ENCODE data around the gene KCNN3. TPM values are rescaled to one million over a fixed set of nuclear protein-coding genes. Genes with fewer than 3 reads are reported as not detected.

The KCNN3 gene
- total and polyA plus RNA-seq, 2 of the 13 experiments (the other 11 are each of a cell fraction or from before 2014, with no cell fraction given), result not detected

DNA sequence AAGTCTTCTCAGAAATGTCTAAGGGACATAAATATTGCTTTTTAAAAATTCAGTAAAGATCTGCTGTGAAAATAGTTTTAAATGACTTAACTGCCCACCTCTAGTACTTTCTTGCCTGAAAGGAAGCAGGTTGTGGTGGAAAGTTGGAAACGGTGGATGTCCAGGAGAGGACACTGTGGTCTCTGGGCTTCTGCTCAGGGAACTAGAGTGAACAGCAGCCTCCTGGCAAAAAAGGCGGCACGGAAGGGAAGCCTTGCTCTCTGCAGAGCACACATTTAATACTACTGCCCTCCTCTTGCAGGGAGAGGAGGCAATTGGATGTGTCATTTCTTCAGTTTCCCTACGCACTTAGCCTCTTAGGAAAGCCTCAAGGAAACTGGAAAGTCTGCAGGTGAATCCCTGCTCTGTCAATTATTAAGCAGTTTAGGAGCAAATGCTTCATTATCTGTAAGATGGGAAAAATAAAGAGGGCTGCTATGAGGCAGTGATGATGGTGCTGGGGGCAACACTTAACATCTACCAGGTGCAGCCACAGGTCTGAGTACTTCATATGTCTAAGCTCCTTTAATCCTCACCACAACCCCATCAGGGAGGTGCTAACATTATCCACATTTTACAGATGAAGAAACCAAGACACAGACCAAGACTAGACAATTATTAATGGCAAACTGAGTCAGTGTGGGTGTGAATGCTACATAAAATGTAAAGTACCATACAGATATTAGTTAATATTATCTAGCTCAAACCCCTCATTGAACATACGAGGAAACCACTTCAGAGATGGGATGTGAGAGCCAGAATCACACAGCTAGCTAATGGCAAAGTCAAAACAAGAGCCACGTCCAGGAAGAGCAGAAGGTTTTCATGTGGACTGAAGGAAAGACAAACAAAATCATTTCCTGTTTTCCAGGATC is 153.2 kb downstream of the KCNN3 start (continued):
- TF ChIP-seq, protein P1, sequence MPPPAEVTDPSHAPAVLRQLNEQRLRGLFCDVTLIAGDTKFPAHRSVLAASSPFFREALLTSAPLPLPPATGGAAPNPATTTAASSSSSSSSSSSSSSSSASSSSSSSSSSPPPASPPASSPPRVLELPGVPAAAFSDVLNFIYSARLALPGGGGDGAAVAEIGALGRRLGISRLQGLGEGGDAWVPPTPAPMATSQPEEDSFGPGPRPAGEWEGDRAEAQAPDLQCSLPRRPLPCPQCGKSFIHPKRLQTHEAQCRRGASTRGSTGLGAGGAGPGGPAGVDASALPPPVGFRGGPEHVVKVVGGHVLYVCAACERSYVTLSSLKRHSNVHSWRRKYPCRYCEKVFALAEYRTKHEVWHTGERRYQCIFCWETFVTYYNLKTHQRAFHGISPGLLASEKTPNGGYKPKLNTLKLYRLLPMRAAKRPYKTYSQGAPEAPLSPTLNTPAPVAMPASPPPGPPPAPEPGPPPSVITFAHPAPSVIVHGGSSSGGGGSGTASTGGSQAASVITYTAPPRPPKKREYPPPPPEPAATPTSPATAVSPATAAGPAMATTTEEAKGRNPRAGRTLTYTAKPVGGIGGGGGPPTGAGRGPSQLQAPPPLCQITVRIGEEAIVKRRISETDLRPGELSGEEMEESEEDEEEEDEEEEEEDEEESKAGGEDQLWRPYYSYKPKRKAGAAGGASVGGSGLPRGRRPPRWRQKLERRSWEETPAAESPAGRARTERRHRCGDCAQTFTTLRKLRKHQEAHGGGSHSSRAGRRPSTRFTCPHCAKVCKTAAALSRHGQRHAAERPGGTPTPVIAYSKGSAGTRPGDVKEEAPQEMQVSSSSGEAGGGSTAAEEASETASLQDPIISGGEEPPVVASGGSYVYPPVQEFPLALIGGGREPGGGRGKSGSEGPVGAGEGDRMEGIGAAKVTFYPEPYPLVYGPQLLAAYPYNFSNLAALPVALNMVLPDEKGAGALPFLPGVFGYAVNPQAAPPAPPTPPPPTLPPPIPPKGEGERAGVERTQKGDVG (CRISPR knock-in tag; IDR thresholded peaks at IDR 0.05; ENCODE audit: borderline replicate concordance), result no peak
- TF ChIP-seq YEATS4 (CRISPR knock-in tag; IDR thresholded peaks at IDR 0.05; ENCODE audit: borderline replicate concordance), result no peak
- TF ChIP-seq, protein P2, sequence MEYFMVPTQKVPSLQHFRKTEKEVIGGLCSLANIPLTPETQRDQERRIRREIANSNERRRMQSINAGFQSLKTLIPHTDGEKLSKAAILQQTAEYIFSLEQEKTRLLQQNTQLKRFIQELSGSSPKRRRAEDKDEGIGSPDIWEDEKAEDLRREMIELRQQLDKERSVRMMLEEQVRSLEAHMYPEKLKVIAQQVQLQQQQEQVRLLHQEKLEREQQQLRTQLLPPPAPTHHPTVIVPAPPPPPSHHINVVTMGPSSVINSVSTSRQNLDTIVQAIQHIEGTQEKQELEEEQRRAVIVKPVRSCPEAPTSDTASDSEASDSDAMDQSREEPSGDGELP (IDR thresholded peaks at IDR 0.05; ENCODE audit: borderline replicate concordance, low read depth), result no peak
- TF ChIP-seq ZNF891 (CRISPR knock-in tag; IDR thresholded peaks at IDR 0.05), result no peak

DNA sequence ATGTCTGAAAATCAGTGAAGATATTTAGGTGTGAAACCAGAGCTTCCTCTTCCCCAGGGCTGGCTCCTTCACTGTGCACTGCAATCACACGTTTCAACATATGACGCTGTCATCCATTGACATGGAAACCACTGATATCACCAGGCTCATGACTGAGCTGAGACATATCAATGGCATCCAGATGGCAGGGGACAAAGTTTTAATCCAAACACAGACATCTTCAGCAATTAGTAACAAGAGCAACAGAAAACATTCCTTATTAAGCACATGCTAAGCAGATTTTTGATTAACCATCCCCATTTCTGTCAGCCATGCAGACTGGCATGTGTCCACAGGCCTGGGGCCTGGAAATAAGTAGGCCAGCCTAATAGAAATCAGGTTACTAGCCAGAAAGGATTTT is 154.1 kb downstream of the KCNN3 start:
- CTCF ChIA-PET (ENCODE audit: low intra/inter-chr PET ratio, low total read pairs), result no interaction called here
- in situ Hi-C loops (cut with HindIII; ENCODE audit: extremely low pct_ligation_motif_present, low pct_unique_long_range_greater_than_20kb), result no loop called here
- H3K4me3 ChIP-seq (replicated peaks in 1 of 3; ENCODE audit: insufficient read depth in 1 of 3, low read depth in 2 of 3, low read length in 3 of 3), result no peak overlapping the region
- FAIRE-seq (no peak), ATAC-seq (no peak), DNase-seq (ENCODE audit: low spot score) (no peak)
- H3K9me3 ChIP-seq (ENCODE audit: low read length), result no peaks in the 10 kb centered on the region
- no TSS peak for BruUV-seq (replicated peaks)
- H2AFZ ChIP-seq (ENCODE audit: low read length), result no peak overlapping the region
- peaks cover 8% of the 10 kb centered on the region for H3K4me1 ChIP-seq (ENCODE audit: insufficient read depth, low read length)
- no peaks in the 10 kb centered on the region for H3K36me3 ChIP-seq (replicated peaks in 1 of 2; ENCODE audit: control insufficient read depth in 1 of 2, insufficient read depth in 2 of 2, low read length in 2 of 2)
- 33% methylated on average over 1 of the region's 2 CpGs for WGBS (ENCODE audit: low lambda C conversion rate)
- POLR2A ChIA-PET, result no interaction called here
- no peaks in the 10 kb centered on the region for H3K79me2 ChIP-seq (ENCODE audit: insufficient read depth, low read length)
- H3K27me3 ChIP-seq (ENCODE audit: control insufficient read depth in 1 of 2, insufficient read depth in 2 of 2, low read length in 2 of 2), result peaks cover 1 to 5% of the 10 kb centered on the region in 2 experiments; a peak in 2 of 5 replicates
- no peak overlapping the region for H3K27ac ChIP-seq (ENCODE audit: extremely low read length, insufficient read depth, low read length)
- H3K9ac ChIP-seq (ENCODE audit: insufficient read depth, low read depth, low read length), result no peak overlapping the region
- H4K20me1 ChIP-seq (ENCODE audit: insufficient read depth, low read length), result no peaks in the 10 kb centered on the region
- intact Hi-C loops (cut with micrococcal nuclease; ENCODE audit: unreplicated experiment), result no loop called here
- no peak overlapping the region for H3K4me2 ChIP-seq (ENCODE audit: low read depth, low read length)
- TF ChIP-seq GTF3A (CRISPR knock-in tag; conservative IDR thresholded peaks at IDR 0.05), result no peak
- TF ChIP-seq NFATC3 (CRISPR knock-in tag; IDR thresholded peaks at IDR 0.05), result no peak
- TF ChIP-seq, protein P3, sequence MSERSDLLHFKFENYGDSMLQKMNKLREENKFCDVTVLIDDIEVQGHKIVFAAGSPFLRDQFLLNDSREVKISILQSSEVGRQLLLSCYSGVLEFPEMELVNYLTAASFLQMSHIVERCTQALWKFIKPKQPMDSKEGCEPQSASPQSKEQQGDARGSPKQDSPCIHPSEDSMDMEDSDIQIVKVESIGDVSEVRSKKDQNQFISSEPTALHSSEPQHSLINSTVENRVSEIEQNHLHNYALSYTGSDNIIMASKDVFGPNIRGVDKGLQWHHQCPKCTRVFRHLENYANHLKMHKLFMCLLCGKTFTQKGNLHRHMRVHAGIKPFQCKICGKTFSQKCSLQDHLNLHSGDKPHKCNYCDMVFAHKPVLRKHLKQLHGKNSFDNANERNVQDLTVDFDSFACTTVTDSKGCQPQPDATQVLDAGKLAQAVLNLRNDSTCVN (CRISPR knock-in tag; IDR thresholded peaks at IDR 0.05; ENCODE audit: borderline replicate concordance), result no peak
- no peak for TF ChIP-seq ZNF644 (CRISPR knock-in tag; IDR thresholded peaks at IDR 0.05; ENCODE audit: low read depth)
- TF ChIP-seq, protein P4, sequence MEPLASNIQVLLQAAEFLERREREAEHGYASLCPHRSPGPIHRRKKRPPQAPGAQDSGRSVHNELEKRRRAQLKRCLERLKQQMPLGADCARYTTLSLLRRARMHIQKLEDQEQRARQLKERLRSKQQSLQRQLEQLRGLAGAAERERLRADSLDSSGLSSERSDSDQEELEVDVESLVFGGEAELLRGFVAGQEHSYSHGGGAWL (CRISPR knock-in tag; IDR thresholded peaks at IDR 0.05), result no peak
- TF ChIP-seq AHR (CRISPR knock-in tag; IDR thresholded peaks at IDR 0.05), result no peak
- TF ChIP-seq ZNF549 (CRISPR knock-in tag; IDR thresholded peaks at IDR 0.05), result no peak
- no peak for TF ChIP-seq MBNL3 (CRISPR knock-in tag; conservative IDR thresholded peaks at IDR 0.05)
- no peak for TF ChIP-seq CHD4 (IDR thresholded peaks at IDR 0.05; ENCODE audit: borderline replicate concordance, low read length)
- no peak for TF ChIP-seq CENPX (CRISPR knock-in tag; IDR thresholded peaks at IDR 0.05)
- TF ChIP-seq, protein P5, sequence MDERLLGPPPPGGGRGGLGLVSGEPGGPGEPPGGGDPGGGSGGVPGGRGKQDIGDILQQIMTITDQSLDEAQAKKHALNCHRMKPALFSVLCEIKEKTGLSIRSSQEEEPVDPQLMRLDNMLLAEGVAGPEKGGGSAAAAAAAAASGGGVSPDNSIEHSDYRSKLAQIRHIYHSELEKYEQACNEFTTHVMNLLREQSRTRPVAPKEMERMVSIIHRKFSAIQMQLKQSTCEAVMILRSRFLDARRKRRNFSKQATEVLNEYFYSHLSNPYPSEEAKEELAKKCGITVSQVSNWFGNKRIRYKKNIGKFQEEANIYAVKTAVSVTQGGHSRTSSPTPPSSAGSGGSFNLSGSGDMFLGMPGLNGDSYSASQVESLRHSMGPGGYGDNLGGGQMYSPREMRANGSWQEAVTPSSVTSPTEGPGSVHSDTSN (CRISPR knock-in tag; IDR thresholded peaks at IDR 0.05), result no peak

Data from HepG2 (cell line).